PC-3 (cell line): ENCODE data around the gene ACADSB. TPM values are rescaled to one million over a fixed set of nuclear protein-coding genes. Genes with fewer than 3 reads are reported as not detected.

ENCODE experiments used
- ATAC-seq: fragments of 200-7000 bp; cut with Tn5 transposase; 2 replicates; pipeline ENCODE4 v1.9.1; 2020; ENCODE audit warnings: mild to moderate bottlenecking, moderate library complexity
- BruUV-seq: library from RNA; stranded (reverse); fragments of 400-500 nt; replicated peaks from 2 replicates; lab custom pipeline; 2021; lab: Mats Ljungman, UMichigan
- CTCF ChIA-PET: fragments of 300-600 bp; sonication (Branson Sonifier 250); formaldehyde crosslinking; loops from one replicate; lab custom pipeline; 2022; ENCODE audit warnings: antibody characterized with exemption; lab: Charles Lee
- POLR2A ChIA-PET: fragments of 300-600 bp; sonication (Branson Sonifier 250); formaldehyde crosslinking; loops from one replicate; lab custom pipeline; 2022; ENCODE audit warnings: antibody characterized with exemption; ENCODE audit not compliant: unreplicated experiment; lab: Charles Lee
- DNase-seq: peaks from one replicate; pipeline ENCODE4 v3.0.0-alpha.2; 2015
- H2AFZ ChIP-seq: fragments of 300-600 bp; sonication (generic); 2 replicates; pipeline ENCODE4 v1.6.0; 2016; ENCODE audit warnings: antibody characterized with exemption, low read length
- H3F3A ChIP-seq: fragments of 300-600 bp; sonication (generic); one replicate; pipeline ENCODE4 v1.6.0; 2017; ENCODE audit warnings: antibody characterized with exemption, low read length, control low read depth, mild to moderate bottlenecking; ENCODE audit not compliant: unreplicated experiment
- H3K27ac ChIP-seq: fragments of 300-600 bp; sonication (generic); 2 replicates; pipeline ENCODE4 v1.5.1; 2016; ENCODE audit warnings: mild to moderate bottlenecking, low read length
- H3K27me3 ChIP-seq: fragments of 300-600 bp; sonication (generic); 2 replicates; pipeline ENCODE4 v1.6.1; 2016; ENCODE audit warnings: low read length, mixed read lengths
- H3K36me3 ChIP-seq: fragments of 300-600 bp; sonication (generic); 2 replicates; pipeline ENCODE4 v1.6.1; 2016; ENCODE audit warnings: low read depth, mixed run types, low read length, mixed read lengths
- H3K4me1 ChIP-seq: fragments of 300-600 bp; sonication (generic); 2 replicates; pipeline ENCODE4 v1.5.1; 2016; ENCODE audit warnings: low read length; ENCODE audit not compliant: insufficient read depth
- H3K4me2 ChIP-seq: fragments of 300-600 bp; sonication (generic); 2 replicates; pipeline ENCODE4 v1.6.0; 2016; ENCODE audit warnings: low read length
- H3K4me3 ChIP-seq: fragments of 300-600 bp; sonication (generic); 2 replicates; pipeline ENCODE4 v1.5.1; 2016; ENCODE audit warnings: mild to moderate bottlenecking, low read length, mixed read lengths
- H3K79me2 ChIP-seq: fragments of 300-600 bp; sonication (generic); 2 replicates; pipeline ENCODE4 v1.6.1; 2017; ENCODE audit warnings: low read length, mixed read lengths
- H3K9ac ChIP-seq: fragments of 300-600 bp; sonication (generic); 2 replicates; pipeline ENCODE4 v1.6.0; 2016; ENCODE audit warnings: mild to moderate bottlenecking, low read length
- H3K9me2 ChIP-seq: fragments of 300-600 bp; sonication (generic); replicated peaks from 2 replicates; pipeline ENCODE4 v1.6.1; 2016; ENCODE audit warnings: mixed run types, low read length, mixed read lengths
- H3K9me3 ChIP-seq: fragments of 300-600 bp; sonication (generic); 2 replicates; pipeline ENCODE4 v1.6.1; 2016; ENCODE audit warnings: low read length, mixed read lengths
- H4K20me1 ChIP-seq: fragments of 300-600 bp; sonication (generic); 2 replicates; pipeline ENCODE4 v1.6.1; 2016; ENCODE audit warnings: low read length, mixed read lengths
- CTCF ChIP-seq: fragments of 300-600 bp; sonication (generic); conservative IDR thresholded peaks from 2 replicates; pipeline ENCODE4 v1.5.1; 2017; ENCODE audit warnings: antibody characterized with exemption, low read depth, mild to moderate bottlenecking, low read length
- EZH2 ChIP-seq: fragments of 300-600 bp; sonication (generic); IDR thresholded peaks from one replicate; pipeline ENCODE4 v1.6.1; 2017; ENCODE audit warnings: antibody characterized with exemption, mild to moderate bottlenecking, low read length; ENCODE audit not compliant: unreplicated experiment
- EZH2phosphoT487 ChIP-seq: fragments of 300-600 bp; sonication (generic); IDR thresholded peaks from 2 replicates; pipeline ENCODE4 v1.6.1; 2018; ENCODE audit warnings: mild to moderate bottlenecking, antibody characterized with exemption, low read length, borderline replicate concordance
- intact Hi-C: fragments of 100-400 bp; cut with micrococcal nuclease; formaldehyde crosslinking; loops from 2 replicates; pipeline ENCODE4 v1.9.0; 2023
- total RNA-seq: library from RNA; depleted of rRNA; stranded (reverse); fragments of >200 nt; gene quantifications from 2 replicates; pipeline ENCODE4 v1.2.3, GENCODE V29; 2014

Gene ACADSB
- total RNA-seq, 1 experiment from 2014 or later = 3.2 TPM

GRCh38 chr10:123081896-123082295 is 73.1 kb downstream of the ACADSB start:
- Histone ChIP-seq H3K9me3 (no peaks in the 10 kb centered on the region), H3K9me2 (no peaks in the 10 kb centered on the region), H3K27ac (no peak overlapping the region), H3K36me3 (no peaks in the 10 kb centered on the region), H2AFZ (no peak overlapping the region), H3K9ac (no peak overlapping the region), H3K4me1 (no peaks in the 10 kb centered on the region), H3K79me2 (no peaks in the 10 kb centered on the region), H4K20me1 (no peaks in the 10 kb centered on the region), H3K27me3 (no peaks in the 10 kb centered on the region), H3F3A (no peaks in the 10 kb centered on the region), H3K4me3 (no peak overlapping the region), H3K4me2 (no peak overlapping the region)
- no TSS peak for BruUV-seq
- CTCF ChIA-PET = no interaction called here
- POLR2A ChIA-PET = no interaction called here
- ATAC-seq (no peak), DNase-seq (no peak)
- no peak for TF ChIP-seq EZH2
- no peak for TF ChIP-seq EZH2phosphoT487
- TF ChIP-seq CTCF = no peak
- intact Hi-C loops = no loop called here

- Histone ChIP-seq H3K79me2 (no peaks in the 10 kb centered on the region), H3K36me3 (no peaks in the 10 kb centered on the region)
- CTCF ChIA-PET = no interaction called here
These were observed 75.0 kb downstream of the ACADSB start for GRCh38 chr10:123083811-123084210.

More at GRCh38 chr10:123083811-123084210, 75.0 kb downstream of the ACADSB start:
- no peak overlapping the region for H3K9ac ChIP-seq
- BruUV-seq = no TSS peak
- no peak for ATAC-seq
- no peaks in the 10 kb centered on the region for H4K20me1 ChIP-seq
- TF ChIP-seq EZH2 = no peak
- no peak for TF ChIP-seq EZH2phosphoT487
- no peak for TF ChIP-seq CTCF
- no peaks in the 10 kb centered on the region for H3K9me2 ChIP-seq
- no peak for DNase-seq
- no peaks in the 10 kb centered on the region for H3F3A ChIP-seq
- H3K9me3 ChIP-seq = no peaks in the 10 kb centered on the region
- H3K4me2 ChIP-seq = no peak overlapping the region
- intact Hi-C loops = no loop called here
- H3K4me3 ChIP-seq = no peak overlapping the region
- H3K27me3 ChIP-seq = no peaks in the 10 kb centered on the region
- no peak overlapping the region for H3K27ac ChIP-seq
- H3K4me1 ChIP-seq = no peaks in the 10 kb centered on the region
- no peak overlapping the region for H2AFZ ChIP-seq
- POLR2A ChIA-PET = no interaction called here
